H1 (cell line): ENCODE data around the gene FRY. TPM values are rescaled to one million over a fixed set of nuclear protein-coding genes. Genes with fewer than 3 reads are reported as not detected.

Source experiments
- CTCF ChIA-PET: fragments of 300-600 bp; sonication (Branson Sonifier 250); formaldehyde crosslinking; loops from one replicate; lab custom pipeline; 2021; ENCODE audit not compliant: partially characterized antibody; lab: Charles Lee
- POLR2A ChIA-PET: fragments of 300-600 bp; sonication (Branson Sonifier 250); formaldehyde crosslinking; loops from one replicate; lab custom pipeline; 2021; ENCODE audit warnings: inconsistent platforms; ENCODE audit not compliant: partially characterized antibody; lab: Charles Lee
- DNase-seq, 2 experiments: peaks; one replicate each; pipeline versions ENCODE4 v3.0.0 to v3.0.0-alpha.2; 2010 to 2022; ENCODE audit warnings: low spot score in 2 of 2, low read depth in 1 of 2, mixed read lengths in 1 of 2
- FAIRE-seq: peaks from 2 replicates; lab custom pipeline; 2011; peaks lifted over from hg19 to GRCh38; lab: Jason Lieb, UNC
- H2AFZ ChIP-seq: 2 replicates; pipeline ENCODE4 v1.8.1; 2012; ENCODE audit warnings: low read length, inconsistent platforms
- H2AK5ac ChIP-seq: 2 replicates; pipeline ENCODE4 v1.6.1; 2013; ENCODE audit warnings: low read depth, low read length
- H2BK120ac ChIP-seq: replicated peaks from 2 replicates; pipeline ENCODE3; 2013; ENCODE audit warnings: low read depth, low read length, inconsistent platforms
- H2BK12ac ChIP-seq: 2 replicates; pipeline ENCODE4 v1.6.1; 2013; ENCODE audit warnings: low read depth, low read length
- H2BK15ac ChIP-seq: 2 replicates; pipeline ENCODE4 v1.6.1; 2013; ENCODE audit warnings: low read length
- H2BK20ac ChIP-seq: 2 replicates; pipeline ENCODE4 v1.6.1; 2013; ENCODE audit warnings: low read length
- H2BK5ac ChIP-seq: 2 replicates; pipeline ENCODE4 v1.6.1; 2013; ENCODE audit warnings: low read depth, low read length
- H3K14ac ChIP-seq: 2 replicates; pipeline ENCODE4 v1.6.1; 2013; ENCODE audit warnings: inconsistent platforms; ENCODE audit not compliant: insufficient read length
- H3K18ac ChIP-seq: 2 replicates; pipeline ENCODE4 v1.6.1; 2013; ENCODE audit warnings: low read length; ENCODE audit errors: extremely low read depth
- H3K23ac ChIP-seq: 2 replicates; pipeline ENCODE4 v1.6.1; 2013; ENCODE audit warnings: inconsistent platforms; ENCODE audit not compliant: insufficient read length
- H3K23me2 ChIP-seq: 2 replicates; pipeline ENCODE4 v1.6.1; 2013; ENCODE audit warnings: low read depth, low read length
- H3K27ac ChIP-seq: 2 replicates; pipeline ENCODE4 v1.6.1; 2011; ENCODE audit warnings: low read depth, low read length, inconsistent platforms
- H3K27me3 ChIP-seq, 4 experiments: replicated peaks in 1 of 4; 1 replicate in 1 of 4; 2 replicates in 3 of 4; pipeline versions ENCODE4 v1.6.1 to v1.8.1; 2011 to 2013; ENCODE audit warnings: low read length in 3 of 4, mild to moderate bottlenecking in 3 of 4, inconsistent platforms in 2 of 4, mixed read lengths in 2 of 4, moderate library complexity in 1 of 4; ENCODE audit not compliant: control insufficient read depth in 3 of 4, insufficient read depth in 3 of 4; ENCODE audit errors: extremely low read depth in 1 of 4
- H3K36me3 ChIP-seq, 4 experiments: 2 replicates each; pipeline versions ENCODE4 v1.6.1 to v1.8.1; 2011 to 2013; ENCODE audit warnings: mild to moderate bottlenecking in 4 of 4, low read length in 3 of 4, moderate library complexity in 2 of 4, control low read depth in 1 of 4, inconsistent platforms in 1 of 4; ENCODE audit not compliant: insufficient read depth in 4 of 4, control insufficient read depth in 2 of 4
- H3K4ac ChIP-seq: replicated peaks from 2 replicates; pipeline ENCODE3; 2013; ENCODE audit warnings: low read length, low read depth, mixed read lengths, inconsistent platforms; ENCODE audit not compliant: insufficient read length
- H3K4me1 ChIP-seq, 4 experiments: replicated peaks in 1 of 4; 1 replicate in 1 of 4; 2 replicates in 3 of 4; pipeline versions ENCODE4 v1.6.1 to v1.8.1; 2011 to 2013; ENCODE audit warnings: low read length in 3 of 4, inconsistent platforms in 2 of 4, mixed read lengths in 1 of 4; ENCODE audit not compliant: insufficient read depth in 4 of 4, control insufficient read depth in 3 of 4
- H3K4me2 ChIP-seq, 2 experiments: 2 replicates each; pipeline versions ENCODE4 v1.6.1 to v1.8.1; 2011 to 2013; ENCODE audit warnings: low read depth in 2 of 2, low read length in 2 of 2, control low read depth in 1 of 2, inconsistent platforms in 1 of 2, mild to moderate bottlenecking in 1 of 2; ENCODE audit not compliant: insufficient read depth in 1 of 2
- H3K4me3 ChIP-seq, 4 experiments: fragments of 200-600, 300-600 bp in 1 of 4; sonication (generic), shearing (Covaris generic), sonication (Bioruptor Twin) in 1 of 4; 2 replicates each; pipeline versions ENCODE4 v1.5.1 to v1.8.1; 2011 to 2016; ENCODE audit warnings: low read length in 4 of 4, low read depth in 3 of 4, control low read depth in 2 of 4, inconsistent platforms in 2 of 4, mild to moderate bottlenecking in 2 of 4, mixed read lengths in 1 of 4, moderate library complexity in 1 of 4; ENCODE audit not compliant: insufficient read depth in 2 of 4; ENCODE audit errors: extremely low read depth in 1 of 4
- H3K56ac ChIP-seq: replicated peaks from 2 replicates; pipeline ENCODE3; 2013; ENCODE audit warnings: low read depth, mild to moderate bottlenecking, mixed read lengths, low read length, inconsistent platforms; ENCODE audit not compliant: insufficient read length
- H3K79me1 ChIP-seq: 2 replicates; pipeline ENCODE4 v1.6.1; 2013; ENCODE audit warnings: low read depth, low read length, control low read depth
- H3K79me2 ChIP-seq, 2 experiments: 2 replicates each; pipeline versions ENCODE4 v1.6.1 to v1.8.1; 2012 to 2013; ENCODE audit warnings: low read length in 2 of 2, mild to moderate bottlenecking in 2 of 2, inconsistent platforms in 1 of 2; ENCODE audit not compliant: insufficient read depth in 2 of 2, control insufficient read depth in 1 of 2
- H3K9ac ChIP-seq, 4 experiments: replicated peaks in 1 of 4; 1 replicate in 1 of 4; 2 replicates in 3 of 4; pipeline versions ENCODE4 v1.6.1 to v1.8.1; 2011 to 2013; ENCODE audit warnings: low read depth in 3 of 4, low read length in 3 of 4, control low read depth in 2 of 4, mild to moderate bottlenecking in 2 of 4, moderate library complexity in 2 of 4, inconsistent platforms in 1 of 4; ENCODE audit errors: extremely low read depth in 1 of 4
- H3K9me3 ChIP-seq, 2 experiments: 2 replicates each; pipeline versions ENCODE4 v1.6.1 to v1.8.1; 2012 to 2013; ENCODE audit warnings: mild to moderate bottlenecking in 2 of 2, moderate library complexity in 2 of 2, control low read depth in 1 of 2, inconsistent platforms in 1 of 2, low read depth in 1 of 2, low read length in 1 of 2, mixed read lengths in 1 of 2; ENCODE audit not compliant: insufficient read depth in 2 of 2
- H4K20me1 ChIP-seq, 2 experiments: replicated peaks in 1 of 2; 2 replicates each; pipeline versions ENCODE3 to v1.8.1; 2011 to 2013; ENCODE audit warnings: inconsistent platforms in 2 of 2, low read length in 2 of 2, mild to moderate bottlenecking in 1 of 2; ENCODE audit not compliant: insufficient read depth in 2 of 2, control insufficient read depth in 1 of 2
- H4K5ac ChIP-seq: 2 replicates; pipeline ENCODE4 v1.6.1; 2013; ENCODE audit warnings: low read length, low read depth, mixed read lengths, inconsistent platforms; ENCODE audit not compliant: insufficient read length
- H4K8ac ChIP-seq: 2 replicates; pipeline ENCODE4 v1.8.0; 2013; ENCODE audit warnings: mild to moderate bottlenecking, moderate library complexity, low read length, inconsistent platforms; ENCODE audit not compliant: insufficient read depth; ENCODE audit errors: extremely low read depth
- H4K91ac ChIP-seq: replicated peaks from 2 replicates; pipeline ENCODE3; 2013; ENCODE audit warnings: low read length, mixed read lengths, inconsistent platforms; ENCODE audit not compliant: insufficient read length
- BRCA1 ChIP-seq: IDR thresholded peaks from 2 replicates; pipeline ENCODE4 v1.6.1; 2012; ENCODE audit warnings: low read depth, low read length, improper control_type of control experiment
- CBX5 ChIP-seq: fragments of 300-800, 300-1000 bp; sonication (generic); IDR thresholded peaks from 2 replicates; pipeline ENCODE4 v1.7.1; 2016; ENCODE audit warnings: antibody characterized with exemption, low read length, low read depth
- EGR1 ChIP-seq: IDR thresholded peaks from 2 replicates; pipeline ENCODE4 v1.6.1; 2011; ENCODE audit warnings: low read depth, low read length, borderline replicate concordance
- JUN ChIP-seq: IDR thresholded peaks from 2 replicates; pipeline ENCODE4 v1.6.1; 2011; ENCODE audit warnings: low read depth, mild to moderate bottlenecking, improper control_type of control experiment, low read length
- SP1 ChIP-seq: IDR thresholded peaks from 2 replicates; pipeline ENCODE4 v1.6.1; 2011; ENCODE audit warnings: low read depth, low read length
- ZNF274 ChIP-seq: IDR thresholded peaks from 2 replicates; pipeline ENCODE4 v1.7.0; 2012; ENCODE audit warnings: low read length, borderline replicate concordance; ENCODE audit errors: extremely low read depth
- WGBS, 2 experiments: shearing (Covaris generic) in 1 of 2; methylation state at CpG; one replicate each; pipeline versions ENCODE4 v1.1.6 to v1.1.7; 2013 to 2015; ENCODE audit warnings: low lambda C conversion rate in 2 of 2, mixed read lengths in 2 of 2, inconsistent platforms in 1 of 2, low coverage in 1 of 2, missing lambda C conversion rate in 1 of 2; ENCODE audit not compliant: insufficient replicate concordance in 2 of 2, insufficient coverage in 1 of 2, insufficient read length in 1 of 2; ENCODE audit errors: extremely low coverage in 1 of 2, missing lambda C conversion rate in 1 of 2; 5-methylcytosine and 5-hydroxymethylcytosine counted together
- polyA plus RNA-seq, 7 experiments: library from polyadenylated mRNA; depleted of rRNA in 3 of 7; stranded (reverse) in 5 of 7; unstranded in 2 of 7; fragments of >200 nt in 5 of 7; fragments of 200-250 nt in 2 of 7; gene quantifications; 1 replicate in 5 of 7; 2 replicates in 1 of 7; 4 replicates in 1 of 7; pipeline versions ENCODE4 v1.2.1 to v1.2.3, GENCODE V29; 2011 to 2013; ENCODE audit warnings: missing spikeins in 2 of 7, mixed read lengths in 2 of 7
- total RNA-seq: library from RNA; stranded (reverse); fragmentation: NEBNext Ultra II Directional; extraction: Animal tissue kit (Norgen Biotek cat#: 25700); gene quantifications from 2 replicates; pipeline ENCODE4 v1.2.1, GENCODE V29; 2021
- TF ChIP-seq, protein P1 (sequence below): IDR thresholded peaks from 2 replicates; pipeline ENCODE4 v1.6.1; 2011; ENCODE audit warnings: low read length, improper control_type of control experiment

FRY gene
- total and polyA plus RNA-seq, 2 of the 8 experiments (the other 6 are each of a cell fraction or from before 2014, with no cell fraction given), result 4.3 to 9.2 TPM

DNA sequence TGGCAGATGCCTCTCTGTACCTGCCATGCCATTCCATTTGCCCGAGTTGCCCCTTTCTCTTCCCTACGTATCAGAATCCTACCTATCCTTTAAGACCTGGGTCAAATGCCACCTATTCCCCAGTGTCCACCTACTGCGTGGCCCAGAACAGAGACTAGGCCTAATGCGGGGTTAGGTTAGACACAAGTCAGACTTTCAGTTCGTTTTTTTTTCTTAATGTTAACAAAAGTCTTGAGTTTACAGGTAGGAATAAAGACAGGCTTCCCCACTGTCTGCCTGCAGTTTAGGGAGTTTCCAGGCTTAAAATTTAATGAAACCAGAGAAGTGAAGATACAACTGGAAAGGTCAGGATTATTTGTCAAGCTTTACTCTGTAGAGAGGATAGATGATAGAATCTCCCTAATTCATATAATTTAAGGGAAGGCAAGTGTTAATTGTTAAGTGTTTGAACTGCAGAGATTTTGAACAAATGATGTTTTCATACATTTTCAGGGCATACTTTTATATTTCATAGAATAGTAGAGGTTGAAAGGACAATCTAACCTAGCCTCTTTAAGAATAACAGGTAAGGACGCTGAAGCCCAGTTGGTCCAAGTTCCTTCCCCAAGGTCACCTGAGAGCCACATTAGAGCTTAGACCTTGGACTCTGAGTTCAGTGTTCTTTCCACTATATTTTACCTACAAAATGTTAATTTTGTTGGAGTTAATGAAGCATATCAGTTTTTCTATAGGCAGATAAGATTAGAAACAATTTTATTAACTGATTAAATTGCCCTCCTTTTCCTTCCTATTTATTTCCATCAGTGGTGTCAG is 35.8 kb downstream of the FRY start:
- TF ChIP-seq, protein P1, sequence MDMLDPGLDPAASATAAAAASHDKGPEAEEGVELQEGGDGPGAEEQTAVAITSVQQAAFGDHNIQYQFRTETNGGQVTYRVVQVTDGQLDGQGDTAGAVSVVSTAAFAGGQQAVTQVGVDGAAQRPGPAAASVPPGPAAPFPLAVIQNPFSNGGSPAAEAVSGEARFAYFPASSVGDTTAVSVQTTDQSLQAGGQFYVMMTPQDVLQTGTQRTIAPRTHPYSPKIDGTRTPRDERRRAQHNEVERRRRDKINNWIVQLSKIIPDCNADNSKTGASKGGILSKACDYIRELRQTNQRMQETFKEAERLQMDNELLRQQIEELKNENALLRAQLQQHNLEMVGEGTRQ, result no peak
- TF ChIP-seq BRCA1, result no peak
- TF ChIP-seq CBX5, result no peak
- TF ChIP-seq EGR1, result no peak
- no peak for TF ChIP-seq SP1
- no peak for TF ChIP-seq ZNF274
- no peak for TF ChIP-seq JUN
- POLR2A ChIA-PET, result no interaction called here
- CTCF ChIA-PET, result interaction anchor here (0.7 kb wide), 1 partner anchor 20 kb away, joined by 3 read pairs; no protein-coding TSS in a partner anchor

More for the DNA sequence above, 35.8 kb downstream of the FRY start:
- Histone ChIP-seq H4K20me1 (no peaks in the 10 kb centered on the region), H3K23me2 (no peaks in the 10 kb centered on the region), H3K9ac (no peak overlapping the region), H3K14ac (no peak overlapping the region), H2BK15ac (no peak overlapping the region), H3K56ac (no peak overlapping the region), H4K5ac (no peak overlapping the region), H3K27me3 (no peaks in the 10 kb centered on the region), H3K4me1 (peaks cover 0 to 5% (median 1%) of the 10 kb centered on the region in 4 experiments; a peak in 4 of 7 replicates), H3K79me2 (no peaks in the 10 kb centered on the region), H4K91ac (no peak overlapping the region), H2BK12ac (no peak overlapping the region), H2AFZ (no peak overlapping the region), H3K23ac (no peak overlapping the region), H3K4me3 (no peak overlapping the region), H2BK120ac (no peak overlapping the region), H3K27ac (no peak overlapping the region), H4K8ac (no peak overlapping the region), H3K4me2 (no peak overlapping the region), H3K18ac (no peak overlapping the region), H2BK20ac (no peak overlapping the region), H2BK5ac (no peak overlapping the region), H3K9me3 (no peaks in the 10 kb centered on the region), H2AK5ac (no peak overlapping the region), H3K79me1 (no peaks in the 10 kb centered on the region), H3K4ac (no peak overlapping the region), H3K36me3 (no peaks in the 10 kb centered on the region)
- WGBS, 2 experiments, result 95% methylated on average over 6 of the region's 6 CpGs; no CpG with 5 or more reads in 1 of the 2 experiments
- FAIRE-seq (no peak), DNase-seq (no peak)
